ENCODE measurements around the gene RRP8.
A peak's percentile ranks its signal among the peaks of the same experiment; 100 is the strongest.

The RRP8 gene

GRCh38 chr11:6612213-6613041, 9.0 kb upstream of the RRP8 start, which contains the start of gene TAF10:
TSS of gene TAF10 (minus strand) at chr11:6612216. CDS start at chr11:6612189, 27 bp downstream.
- H3K27ac ChIP-seq (replicated peaks), result peak within 1 kb of the TSS; percentile 82
- H3K27me3 ChIP-seq (ENCODE audit: insufficient read depth, poor library complexity, severe bottlenecking), result no peaks in the 10 kb centered on the region
- peak; percentile 88 to 97 for DNase-seq (ENCODE audit: low read depth in 1 of 2, low spot score in 1 of 2)
- peak within 1 kb of the TSS; percentile 79 for H3K4me3 ChIP-seq (replicated peaks; ENCODE audit: insufficient read depth, low read length)
- TF ChIP-seq, protein P1, sequence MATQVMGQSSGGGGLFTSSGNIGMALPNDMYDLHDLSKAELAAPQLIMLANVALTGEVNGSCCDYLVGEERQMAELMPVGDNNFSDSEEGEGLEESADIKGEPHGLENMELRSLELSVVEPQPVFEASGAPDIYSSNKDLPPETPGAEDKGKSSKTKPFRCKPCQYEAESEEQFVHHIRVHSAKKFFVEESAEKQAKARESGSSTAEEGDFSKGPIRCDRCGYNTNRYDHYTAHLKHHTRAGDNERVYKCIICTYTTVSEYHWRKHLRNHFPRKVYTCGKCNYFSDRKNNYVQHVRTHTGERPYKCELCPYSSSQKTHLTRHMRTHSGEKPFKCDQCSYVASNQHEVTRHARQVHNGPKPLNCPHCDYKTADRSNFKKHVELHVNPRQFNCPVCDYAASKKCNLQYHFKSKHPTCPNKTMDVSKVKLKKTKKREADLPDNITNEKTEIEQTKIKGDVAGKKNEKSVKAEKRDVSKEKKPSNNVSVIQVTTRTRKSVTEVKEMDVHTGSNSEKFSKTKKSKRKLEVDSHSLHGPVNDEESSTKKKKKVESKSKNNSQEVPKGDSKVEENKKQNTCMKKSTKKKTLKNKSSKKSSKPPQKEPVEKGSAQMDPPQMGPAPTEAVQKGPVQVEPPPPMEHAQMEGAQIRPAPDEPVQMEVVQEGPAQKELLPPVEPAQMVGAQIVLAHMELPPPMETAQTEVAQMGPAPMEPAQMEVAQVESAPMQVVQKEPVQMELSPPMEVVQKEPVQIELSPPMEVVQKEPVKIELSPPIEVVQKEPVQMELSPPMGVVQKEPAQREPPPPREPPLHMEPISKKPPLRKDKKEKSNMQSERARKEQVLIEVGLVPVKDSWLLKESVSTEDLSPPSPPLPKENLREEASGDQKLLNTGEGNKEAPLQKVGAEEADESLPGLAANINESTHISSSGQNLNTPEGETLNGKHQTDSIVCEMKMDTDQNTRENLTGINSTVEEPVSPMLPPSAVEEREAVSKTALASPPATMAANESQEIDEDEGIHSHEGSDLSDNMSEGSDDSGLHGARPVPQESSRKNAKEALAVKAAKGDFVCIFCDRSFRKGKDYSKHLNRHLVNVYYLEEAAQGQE (IDR thresholded peaks at IDR 0.05; ENCODE audit: insufficient replicate concordance, low read depth), result peak; percentile 49
- TF ChIP-seq SPI1 (IDR thresholded peaks at IDR 0.05; ENCODE audit: borderline replicate concordance, low read depth) (peak; percentile 43; the same call in 1 of the 2 replicates), GABPA (IDR thresholded peaks at IDR 0.05; ENCODE audit: low read depth) (peak; percentile 73), POLR2AphosphoS5 (IDR thresholded peaks at IDR 0.05; ENCODE audit: low read depth) (peak; percentile 91), CTCF (IDR thresholded peaks at IDR 0.05; ENCODE audit: insufficient read depth, low read length) (peak; percentile 39)

DNA sequence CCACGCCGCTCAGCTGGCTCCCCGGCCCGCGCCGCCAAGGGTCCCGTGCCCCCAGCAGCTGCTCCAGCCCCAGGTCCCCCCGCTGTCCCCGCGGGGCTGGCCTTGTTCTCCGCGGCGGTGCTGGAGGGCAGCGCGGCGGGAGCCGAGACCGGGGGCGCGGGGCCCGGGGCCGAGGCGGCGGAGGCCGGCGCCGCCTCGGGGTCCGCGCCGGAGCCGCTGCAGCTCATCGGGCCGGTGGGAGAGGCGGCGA, 8.5 kb upstream of the RRP8 start:
- DNase-seq (ENCODE audit: low read depth in 1 of 2, low spot score in 1 of 2), result no peak
- peak overlapping the region; percentile 82 for H3K27ac ChIP-seq (replicated peaks)
- peak overlapping the region; percentile 79 for H3K4me3 ChIP-seq (replicated peaks; ENCODE audit: insufficient read depth, low read length)
- TF ChIP-seq POLR2AphosphoS5 (IDR thresholded peaks at IDR 0.05; ENCODE audit: low read depth), result no peak
- TF ChIP-seq GABPA (IDR thresholded peaks at IDR 0.05; ENCODE audit: low read depth), result no peak
- H3K27me3 ChIP-seq (ENCODE audit: insufficient read depth, poor library complexity, severe bottlenecking), result no peaks in the 10 kb centered on the region

DNA sequence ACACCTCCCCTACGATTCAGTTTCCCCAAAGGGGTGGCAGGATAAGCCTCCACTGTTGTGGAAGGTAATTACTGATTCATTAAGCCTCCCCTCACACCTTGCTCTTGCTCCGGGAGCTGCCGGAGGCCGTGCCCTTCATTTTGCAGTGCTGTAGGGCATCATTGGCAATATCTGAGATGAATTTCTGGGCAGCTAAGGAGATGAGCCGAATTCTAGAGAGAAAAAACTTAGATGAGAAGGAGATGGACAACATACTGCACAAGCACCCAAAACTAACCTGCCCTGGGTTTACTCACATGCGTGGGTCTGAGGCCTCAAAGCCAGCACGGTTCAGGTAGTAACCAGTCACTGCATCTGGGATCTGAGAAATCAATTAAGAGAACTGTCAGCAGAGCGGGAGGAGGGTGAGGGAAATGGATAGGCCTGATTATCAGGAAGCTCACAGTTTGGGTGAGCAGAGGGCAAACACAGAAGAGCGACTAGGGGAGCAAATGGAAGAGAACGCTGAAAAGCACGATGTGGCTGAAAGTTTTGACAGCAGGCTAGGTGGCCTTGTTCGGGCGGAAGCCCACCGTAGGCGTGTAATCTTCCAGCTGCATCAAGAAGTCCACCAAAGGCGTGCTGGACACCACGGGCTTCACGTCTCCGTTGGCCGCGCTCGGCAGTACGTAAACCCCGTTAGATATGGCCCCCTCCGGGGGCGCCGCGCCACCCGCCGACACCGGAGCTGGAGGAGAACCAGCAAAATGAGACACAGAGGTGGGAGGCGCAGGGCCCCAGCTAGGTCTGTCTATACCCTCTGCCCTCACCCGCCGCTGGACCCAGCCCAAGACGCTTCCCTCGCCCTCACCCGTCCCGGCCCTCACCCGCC, 7.9 kb upstream of the RRP8 start:
- H3K27ac ChIP-seq (replicated peaks), result peak overlapping the region; percentile 82
- peak in 1 of 2 experiments; percentile 21 for DNase-seq (ENCODE audit: low read depth in 1 of 2, low spot score in 1 of 2)
- TF ChIP-seq POLR2AphosphoS5 (IDR thresholded peaks at IDR 0.05; ENCODE audit: low read depth) (peak; percentile 12; the same call in 1 of the 2 replicates), GABPA (IDR thresholded peaks at IDR 0.05; ENCODE audit: low read depth) (no peak)
- H3K27me3 ChIP-seq (ENCODE audit: insufficient read depth, poor library complexity, severe bottlenecking), result no peaks in the 10 kb centered on the region
- H3K4me3 ChIP-seq (replicated peaks; ENCODE audit: insufficient read depth, low read length), result peak overlapping the region; percentile 79

DNA sequence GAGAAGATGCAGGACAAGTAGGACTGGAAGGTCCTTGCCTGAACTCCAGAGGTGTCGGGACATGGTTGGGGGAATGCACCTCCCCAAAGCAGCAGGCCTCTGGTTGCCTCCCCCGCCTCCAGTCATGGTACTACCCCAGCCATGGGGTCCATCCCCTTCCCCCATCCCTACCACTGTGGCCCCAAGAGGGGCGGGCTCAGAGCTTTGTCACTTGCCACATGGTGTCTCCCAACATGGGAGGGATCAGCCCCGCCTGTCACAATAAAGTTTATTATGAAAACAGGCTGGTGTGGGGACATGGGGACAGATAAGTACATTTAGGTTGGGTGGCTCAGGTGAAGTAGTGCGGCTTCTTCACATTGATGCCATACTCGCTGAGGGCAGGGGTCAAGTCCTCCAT, 7.2 kb upstream of the RRP8 start:
- Histone ChIP-seq H3K27ac (replicated peaks) (no peak overlapping the region), H3K27me3 (ENCODE audit: insufficient read depth, poor library complexity, severe bottlenecking) (no peaks in the 10 kb centered on the region), H3K4me3 (replicated peaks; ENCODE audit: insufficient read depth, low read length) (no peak overlapping the region)
- DNase-seq (ENCODE audit: low read depth in 1 of 2, low spot score in 1 of 2), result no peak
- no peak for TF ChIP-seq SPI1 (IDR thresholded peaks at IDR 0.05; ENCODE audit: borderline replicate concordance, low read depth)
- no peak for TF ChIP-seq GABPA (IDR thresholded peaks at IDR 0.05; ENCODE audit: low read depth)
- TF ChIP-seq POLR2AphosphoS5 (IDR thresholded peaks at IDR 0.05; ENCODE audit: low read depth), result no peak; the same call in 1 of the 2 replicates
- TF ChIP-seq, protein P1 (IDR thresholded peaks at IDR 0.05; ENCODE audit: insufficient replicate concordance, low read depth), result no peak
- TF ChIP-seq CTCF (IDR thresholded peaks at IDR 0.05; ENCODE audit: insufficient read depth, low read length), result no peak

Data from HL-60 (cell line).